ENCODE results near the gene PTPRT.
"Not testable (repeated sequence)": the region's sequence is repeated elsewhere in the genome, so short reads cannot be mapped to it uniquely, and the experiment has no call there.

Gene PTPRT

DNA sequence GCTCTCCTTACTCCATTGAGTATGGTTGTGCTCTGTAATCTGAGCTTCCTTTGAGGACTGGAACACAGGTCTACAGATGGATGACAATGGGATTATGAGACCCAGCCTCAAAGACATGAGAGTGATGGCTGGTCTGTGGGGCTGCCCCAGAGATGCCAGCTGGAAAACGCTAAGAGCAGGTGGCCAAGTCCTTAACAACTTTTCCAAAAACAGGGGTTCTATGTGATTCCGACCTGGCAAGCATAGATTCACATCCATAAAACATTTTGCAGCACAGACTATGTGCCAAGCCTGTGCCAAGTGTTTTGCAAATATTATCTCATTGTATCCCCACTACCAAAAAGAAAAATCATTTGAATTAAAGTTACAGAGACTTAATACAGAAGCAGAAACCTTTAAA lies 270.4 kb downstream of the PTPRT start:
- no peak for DNase-seq (ENCODE audit: low read depth in 1 of 2, low spot score in 1 of 2)

GRCh38 chr20:42915081-42915480 lies 274.6 kb downstream of the PTPRT start:
- no peak for DNase-seq (ENCODE audit: low read depth in 1 of 2, low spot score in 1 of 2)

GRCh38 chr20:42914302-42914701 lies 275.4 kb downstream of the PTPRT start:
- no peak for DNase-seq (ENCODE audit: low read depth in 1 of 2, low spot score in 1 of 2)

- not testable (repeated sequence) for DNase-seq (ENCODE audit: low read depth in 1 of 2, low spot score in 1 of 2)
Measured at GRCh38 chr20:42910808-42911207, 278.9 kb downstream of the PTPRT start.

DNA sequence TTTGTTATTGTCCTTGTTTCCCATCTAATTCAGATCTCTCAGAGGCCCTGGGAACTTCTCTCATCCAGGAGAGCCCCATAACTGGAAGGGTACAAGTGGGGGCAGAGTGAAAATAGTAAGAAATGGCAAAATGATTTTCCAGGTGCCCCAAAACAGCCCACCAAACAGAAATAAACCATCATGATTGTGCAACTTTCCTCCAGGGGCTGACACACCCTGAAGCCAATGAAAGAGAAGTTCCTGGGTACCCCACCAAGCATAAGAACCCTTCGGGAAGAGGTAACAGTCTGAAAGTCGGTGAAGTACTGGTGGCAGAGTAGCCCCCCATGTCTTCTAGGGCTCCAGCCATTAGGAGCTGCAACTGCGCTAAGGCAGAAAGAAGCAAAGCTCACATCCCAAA lies 282.0 kb downstream of the PTPRT start:
- no peak for DNase-seq (ENCODE audit: low read depth in 1 of 2, low spot score in 1 of 2)

GRCh38 chr20:42906120-42906519 lies 283.6 kb downstream of the PTPRT start:
- DNase-seq (ENCODE audit: low read depth in 1 of 2, low spot score in 1 of 2), result no peak

DNA sequence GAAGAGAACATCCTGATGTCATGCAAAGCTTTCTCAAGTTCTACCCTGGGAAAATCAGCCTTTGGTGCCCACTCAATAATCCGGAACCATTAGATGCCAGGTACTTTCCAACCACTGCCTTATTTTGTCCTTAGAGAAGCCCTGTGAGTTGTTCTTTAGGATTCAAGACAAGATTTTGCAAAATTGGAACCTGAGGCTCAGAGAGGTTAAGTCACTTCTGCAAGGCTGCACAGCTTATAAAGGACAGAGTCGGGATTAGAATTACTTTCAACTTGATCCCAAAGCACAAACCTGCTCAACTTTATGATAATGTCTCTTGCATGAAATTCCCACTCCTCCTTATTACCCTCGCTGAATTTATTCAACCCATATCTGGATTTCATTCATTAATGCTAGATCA lies 287.2 kb downstream of the PTPRT start:
- DNase-seq (ENCODE audit: low read depth in 1 of 2, low spot score in 1 of 2), result no peak

DNA sequence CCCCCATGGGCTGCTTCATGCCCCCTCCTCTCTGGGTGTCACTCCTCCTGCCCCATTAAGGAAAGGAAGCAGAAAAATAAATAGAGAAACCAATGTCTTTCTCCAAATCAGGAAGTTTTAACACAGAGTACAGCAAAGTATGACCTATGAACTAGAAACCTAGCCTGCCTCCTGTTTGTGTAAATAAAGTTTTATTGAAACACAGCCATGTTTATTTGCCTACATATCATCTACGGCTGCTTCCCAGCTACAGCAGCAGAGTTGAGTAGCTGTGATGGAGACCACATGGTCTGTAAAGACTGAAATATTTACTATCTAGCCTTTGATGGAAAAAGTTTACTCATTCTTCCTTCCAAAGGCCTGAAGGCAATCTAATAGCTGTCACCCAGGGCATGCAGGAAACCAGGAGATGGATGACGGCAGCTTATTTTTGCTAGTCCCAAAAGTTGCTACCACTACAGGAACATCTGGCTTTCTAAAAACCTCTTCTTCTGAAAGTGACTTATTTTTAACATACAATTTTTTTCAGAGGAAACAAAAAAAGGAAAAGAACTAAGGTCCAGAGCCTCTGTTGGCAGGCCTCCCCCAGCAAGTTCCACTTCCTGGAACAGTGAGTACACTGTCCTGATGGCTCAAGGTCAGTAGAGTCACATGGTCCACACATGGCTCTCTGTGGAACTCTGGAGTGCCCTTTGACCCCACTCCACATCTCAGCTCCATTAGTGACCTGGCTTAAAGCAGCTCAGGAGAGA lies 287.8 kb downstream of the PTPRT start:
- DNase-seq (ENCODE audit: low read depth in 1 of 2, low spot score in 1 of 2), result no peak

GRCh38 chr20:42900764-42901163 lies 288.9 kb downstream of the PTPRT start:
- not testable (repeated sequence) for DNase-seq (ENCODE audit: low read depth in 1 of 2, low spot score in 1 of 2)

GRCh38 chr20:42895020-42895419 lies 294.7 kb downstream of the PTPRT start:
- no peak for DNase-seq (ENCODE audit: low read depth in 1 of 2, low spot score in 1 of 2)

- DNase-seq (ENCODE audit: low read depth in 1 of 2, low spot score in 1 of 2), result no peak
Measured at GRCh38 chr20:42894483-42894882, 295.2 kb downstream of the PTPRT start.

DNA sequence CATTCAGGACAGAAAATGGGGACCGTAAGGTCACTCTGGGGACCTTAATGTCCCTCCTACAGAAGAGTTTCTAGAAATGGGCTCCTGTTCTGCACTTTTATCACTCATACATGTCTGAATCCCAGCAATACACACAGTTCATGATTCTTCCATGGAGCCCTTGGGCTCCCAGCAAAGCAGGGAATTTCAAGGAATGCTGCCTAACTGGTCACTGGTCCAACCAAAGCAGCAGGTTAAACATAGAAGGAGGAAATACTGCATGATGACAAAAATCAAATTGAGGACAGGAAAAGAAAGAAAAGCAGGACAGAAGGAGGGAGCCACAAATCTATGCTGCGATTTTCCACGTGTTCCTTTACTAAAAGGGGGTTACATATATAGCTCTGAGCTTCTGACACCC lies 300.2 kb downstream of the PTPRT start:
- DNase-seq (ENCODE audit: low read depth in 1 of 2, low spot score in 1 of 2), result no peak

DNA sequence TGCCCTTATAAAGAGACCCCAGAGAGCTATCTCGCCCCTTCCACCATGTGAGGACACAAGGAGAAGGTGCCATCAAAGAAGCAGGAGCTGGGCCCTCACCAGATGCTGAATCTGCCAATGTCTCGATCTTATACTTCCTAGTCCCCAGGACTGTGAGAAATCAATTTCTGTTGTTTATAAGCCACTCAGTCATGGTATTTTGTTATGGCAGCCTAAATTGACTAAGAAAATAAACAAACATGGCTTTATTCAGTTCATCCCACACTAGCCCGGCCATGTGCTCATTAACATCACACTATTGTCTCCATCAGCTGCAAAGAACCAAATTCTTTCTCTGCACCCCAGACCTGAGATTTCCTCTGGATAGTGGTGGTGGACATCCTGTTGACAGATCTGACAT lies 302.4 kb downstream of the PTPRT start:
- no peak for DNase-seq (ENCODE audit: low read depth in 1 of 2, low spot score in 1 of 2)

GRCh38 chr20:42886801-42887200 lies 302.9 kb downstream of the PTPRT start:
- no peak for DNase-seq (ENCODE audit: low read depth in 1 of 2, low spot score in 1 of 2)

DNA sequence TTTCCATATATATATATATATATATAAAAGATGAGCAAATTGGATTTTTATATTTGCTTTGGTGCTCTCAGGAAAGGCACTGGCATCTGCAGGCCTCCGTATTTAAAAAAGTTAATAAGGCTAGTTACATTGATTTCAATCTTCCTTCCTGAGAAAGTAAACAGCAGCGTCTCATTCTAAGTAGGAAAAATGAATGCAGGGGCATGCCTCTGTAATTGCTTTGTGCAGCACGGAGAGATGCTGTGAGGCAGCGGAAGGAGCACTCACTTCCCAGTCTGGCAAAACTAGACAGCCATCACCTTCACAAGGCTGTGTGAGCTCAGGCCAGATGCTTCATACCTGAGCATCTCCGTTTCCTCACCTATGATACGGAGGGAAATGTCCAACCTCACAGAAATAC lies 303.7 kb downstream of the PTPRT start:
- DNase-seq (ENCODE audit: low read depth in 1 of 2, low spot score in 1 of 2), result no peak

DNA sequence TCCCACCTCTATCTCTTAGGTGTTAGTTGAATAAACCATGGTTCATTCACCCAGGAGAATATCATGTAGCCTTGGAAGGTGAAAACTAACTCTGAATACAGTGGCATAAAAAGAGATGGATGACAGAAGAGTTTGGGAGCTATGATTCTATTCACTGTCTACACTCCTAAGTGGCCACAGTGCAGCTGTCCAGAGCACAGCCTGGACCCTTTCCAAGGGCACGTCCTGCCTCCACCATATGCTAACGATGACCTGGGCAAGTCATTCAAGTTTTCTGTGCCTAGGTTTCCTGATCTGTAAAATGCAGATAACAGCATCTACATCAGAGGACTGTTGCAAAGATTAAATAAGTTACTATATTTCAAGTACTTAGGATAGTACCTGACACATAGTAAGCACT lies 314.1 kb downstream of the PTPRT start:
- no peak for DNase-seq (ENCODE audit: low read depth in 1 of 2, low spot score in 1 of 2)

GRCh38 chr20:42873259-42873658 lies 316.4 kb downstream of the PTPRT start:
- DNase-seq (ENCODE audit: low read depth in 1 of 2, low spot score in 1 of 2), result no peak

- DNase-seq (ENCODE audit: low read depth in 1 of 2, low spot score in 1 of 2), result no peak
Measured at GRCh38 chr20:42864116-42864515, 325.6 kb downstream of the PTPRT start.

GRCh38 chr20:42862446-42862845 lies 327.3 kb downstream of the PTPRT start:
- no peak for DNase-seq (ENCODE audit: low read depth in 1 of 2, low spot score in 1 of 2)

DNA sequence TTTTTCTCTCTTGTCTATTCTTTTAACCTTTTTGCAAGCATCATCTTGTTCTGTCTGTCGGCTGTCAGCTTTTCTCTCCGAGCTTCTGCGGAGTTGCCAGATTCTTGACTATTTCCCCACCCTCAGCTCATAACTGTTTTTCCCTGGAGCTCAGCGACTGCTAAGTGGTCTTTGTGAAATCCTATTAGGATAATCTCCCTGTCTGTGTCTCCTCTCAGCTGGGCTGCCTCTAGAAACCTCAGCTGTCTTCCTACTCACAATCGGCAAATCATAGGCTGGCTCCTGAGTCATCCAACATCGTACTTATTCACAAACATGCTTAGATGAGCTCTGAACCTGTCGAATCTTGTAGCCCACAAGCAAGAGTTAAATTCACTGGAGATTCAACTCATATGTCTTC lies 332.3 kb downstream of the PTPRT start:
- no peak for DNase-seq (ENCODE audit: low read depth in 1 of 2, low spot score in 1 of 2)

DNA sequence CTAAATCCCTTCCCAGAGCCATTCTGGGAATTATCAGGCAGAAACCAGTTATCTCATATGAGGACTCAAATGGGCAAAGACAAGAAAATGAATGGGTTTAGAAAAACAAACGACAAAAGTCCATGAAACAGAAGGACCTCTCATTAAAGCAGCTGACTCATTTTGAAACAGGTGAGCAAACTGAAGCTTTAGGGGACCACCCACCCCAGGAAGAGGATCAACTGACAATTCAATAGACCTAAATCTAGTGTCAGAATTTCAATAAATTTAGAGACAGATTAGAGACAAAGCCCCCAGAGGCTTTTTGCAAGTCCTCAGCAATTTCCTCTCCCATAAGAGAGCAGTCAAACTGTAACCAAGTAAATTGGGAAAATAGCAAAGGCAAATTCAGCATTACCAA lies 333.8 kb downstream of the PTPRT start:
- no peak for DNase-seq (ENCODE audit: low read depth in 1 of 2, low spot score in 1 of 2)

DNA sequence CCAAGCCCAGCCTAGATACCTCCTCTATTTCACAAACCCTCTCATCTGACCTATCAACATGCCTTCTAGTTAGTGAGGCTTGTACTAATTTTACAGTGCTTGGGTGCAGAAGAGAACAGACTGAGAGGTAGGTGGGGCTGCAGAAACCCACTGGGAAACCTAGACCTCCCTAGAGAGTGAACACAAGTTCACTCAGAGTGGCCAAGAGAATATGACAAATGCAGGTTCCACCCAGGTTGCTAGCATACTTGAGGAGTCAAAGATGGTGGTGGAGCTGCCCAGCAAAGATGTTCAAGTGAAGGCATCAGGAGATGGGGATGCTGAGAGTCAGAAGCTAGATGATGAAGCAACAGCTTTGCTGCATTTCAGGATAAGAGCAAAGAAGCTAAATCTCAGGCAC lies 337.0 kb downstream of the PTPRT start:
- no peak for DNase-seq (ENCODE audit: low read depth in 1 of 2, low spot score in 1 of 2)

DNA sequence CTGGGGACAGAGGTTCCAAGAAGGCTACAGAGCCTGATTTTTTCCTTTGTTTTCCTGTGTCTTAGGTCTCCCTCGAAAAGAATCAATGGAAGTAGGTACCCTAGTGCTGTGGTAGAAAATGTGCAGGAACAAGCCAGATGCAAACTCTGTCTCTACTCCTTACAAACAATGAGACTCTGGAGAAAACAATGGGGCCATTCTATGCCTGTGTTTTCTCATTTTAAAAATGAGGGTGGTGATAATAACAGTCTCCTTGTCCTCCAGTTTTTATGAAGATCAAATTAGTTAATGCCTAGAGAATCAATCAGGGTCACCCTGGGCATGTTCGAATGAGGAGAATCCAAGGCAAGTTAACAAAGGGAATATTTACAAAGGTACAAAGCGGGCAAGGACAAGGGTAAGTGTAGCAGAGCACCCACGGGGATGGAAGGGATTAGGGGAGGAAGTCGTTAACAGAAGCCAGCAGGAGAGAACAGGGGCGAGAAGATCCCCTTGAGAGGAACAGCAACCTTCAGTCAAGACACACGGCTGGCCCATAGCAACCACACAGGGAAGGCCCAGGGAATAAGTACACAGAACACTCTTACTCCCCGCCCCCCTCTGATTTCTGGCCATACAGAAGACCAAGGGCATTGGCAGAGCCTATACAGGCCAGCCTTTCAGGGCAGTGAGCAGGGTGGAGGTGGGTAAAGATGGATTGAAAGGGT lies 342.8 kb downstream of the PTPRT start:
- DNase-seq (ENCODE audit: low read depth in 1 of 2, low spot score in 1 of 2), result no peak
